Adrenal gland (tissue), 5 donors: Measurements from ENCODE around the gene TUB.

Experiments used
- CTCF ChIP-seq, 6 experiments: fragments of 450-650 bp in 4 of 6; fragments of 200-600 bp in 2 of 6; sonication (generic) in 1 of 6; IDR thresholded peaks; 1 replicate in 5 of 6; 2 replicates in 1 of 6; pipeline versions ENCODE4 v1.5.1 to v1.8.0; 2016 to 2021; ENCODE audit warnings: antibody characterized with exemption in 6 of 6, mild to moderate bottlenecking in 2 of 6, moderate library complexity in 1 of 6
- POLR2A ChIP-seq, 2 donors: fragments of 450-650 bp; IDR thresholded peaks; one replicate each; pipeline ENCODE4 v1.6.1; 2017; ENCODE audit warnings: antibody characterized with exemption in 2 of 2, mild to moderate bottlenecking in 2 of 2, moderate library complexity in 1 of 2
- donor health status: DM: no; HTN: no; CAD: no.

GRCh38 chr11:8103909-8104308 is 22.9 kb downstream of the TUB start:
- no peak for TF ChIP-seq CTCF (IDR thresholded peaks at IDR 0.05)
- no peak for TF ChIP-seq POLR2A (IDR thresholded peaks at IDR 0.05)
